Activated CD8-positive, alpha-beta T cell treated with anti-CD3 and anti-CD28 coated beads for 36 hours (primary cell): ENCODE data around the gene JAML. TPM values are rescaled to one million over a fixed set of nuclear protein-coding genes. Genes with fewer than 3 reads are reported as not detected.

Source experiments
- ATAC-seq: fragments of 200-7000 bp; cut with Tn5 transposase; one replicate; pipeline ENCODE4 v1.10.0; 2021; ENCODE audit warnings: mild to moderate bottlenecking, moderate library complexity
- CTCF ChIA-PET: fragments of 350-600 bp; sonication (Branson Sonifier 250); formaldehyde crosslinking; loops from one replicate; lab custom pipeline; 2021; ENCODE audit warnings: antibody characterized with exemption; lab: Charles Lee
- POLR2A ChIA-PET: fragments of 350-600 bp; sonication (Branson Sonifier 250); formaldehyde crosslinking; loops from one replicate; lab custom pipeline; 2021; ENCODE audit warnings: antibody characterized with exemption; lab: Charles Lee
- DNase-seq: peaks from one replicate; pipeline ENCODE4 v3.0.0-alpha.2; 2020
- H3K27ac Mint-ChIP-seq: one replicate; pipeline ENCODE4 v1.8.0; 2021; ENCODE audit warnings: mild to moderate bottlenecking, mixed read lengths
- H3K27me3 Mint-ChIP-seq: one replicate; pipeline ENCODE4 v1.8.0; 2021; ENCODE audit warnings: mixed read lengths
- H3K36me3 Mint-ChIP-seq: one replicate; pipeline ENCODE4 v1.8.0; 2021; ENCODE audit warnings: low read depth, mixed read lengths
- H3K4me1 Mint-ChIP-seq: one replicate; pipeline ENCODE4 v1.8.0; 2021; ENCODE audit warnings: low read depth, mixed read lengths
- H3K4me3 Mint-ChIP-seq: one replicate; pipeline ENCODE4 v1.8.0; 2021; ENCODE audit warnings: mild to moderate bottlenecking, moderate library complexity, mixed read lengths
- H3K9me3 Mint-ChIP-seq: one replicate; pipeline ENCODE4 v1.8.0; 2021; ENCODE audit warnings: mixed read lengths
- intact Hi-C: fragments of 100-400 bp; cut with micrococcal nuclease; formaldehyde crosslinking; loops from one replicate; pipeline ENCODE4 v1.10.0; 2022
- total RNA-seq, 2 experiments: library from RNA; stranded (reverse); gene quantifications; one replicate each; pipeline ENCODE4 v1.2.3, GENCODE V29; 2021
- TF ChIP-seq, protein P1 (sequence below): fragments of 200-600 bp; IDR thresholded peaks from one replicate; pipeline ENCODE4 v1.8.0; 2022; ENCODE audit warnings: antibody characterized with exemption, mild to moderate bottlenecking

JAML gene, protein sequence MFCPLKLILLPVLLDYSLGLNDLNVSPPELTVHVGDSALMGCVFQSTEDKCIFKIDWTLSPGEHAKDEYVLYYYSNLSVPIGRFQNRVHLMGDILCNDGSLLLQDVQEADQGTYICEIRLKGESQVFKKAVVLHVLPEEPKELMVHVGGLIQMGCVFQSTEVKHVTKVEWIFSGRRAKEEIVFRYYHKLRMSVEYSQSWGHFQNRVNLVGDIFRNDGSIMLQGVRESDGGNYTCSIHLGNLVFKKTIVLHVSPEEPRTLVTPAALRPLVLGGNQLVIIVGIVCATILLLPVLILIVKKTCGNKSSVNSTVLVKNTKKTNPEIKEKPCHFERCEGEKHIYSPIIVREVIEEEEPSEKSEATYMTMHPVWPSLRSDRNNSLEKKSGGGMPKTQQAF
- 100 to 1,000 TPM; 236 to 251 TPM for total RNA-seq

DNA sequence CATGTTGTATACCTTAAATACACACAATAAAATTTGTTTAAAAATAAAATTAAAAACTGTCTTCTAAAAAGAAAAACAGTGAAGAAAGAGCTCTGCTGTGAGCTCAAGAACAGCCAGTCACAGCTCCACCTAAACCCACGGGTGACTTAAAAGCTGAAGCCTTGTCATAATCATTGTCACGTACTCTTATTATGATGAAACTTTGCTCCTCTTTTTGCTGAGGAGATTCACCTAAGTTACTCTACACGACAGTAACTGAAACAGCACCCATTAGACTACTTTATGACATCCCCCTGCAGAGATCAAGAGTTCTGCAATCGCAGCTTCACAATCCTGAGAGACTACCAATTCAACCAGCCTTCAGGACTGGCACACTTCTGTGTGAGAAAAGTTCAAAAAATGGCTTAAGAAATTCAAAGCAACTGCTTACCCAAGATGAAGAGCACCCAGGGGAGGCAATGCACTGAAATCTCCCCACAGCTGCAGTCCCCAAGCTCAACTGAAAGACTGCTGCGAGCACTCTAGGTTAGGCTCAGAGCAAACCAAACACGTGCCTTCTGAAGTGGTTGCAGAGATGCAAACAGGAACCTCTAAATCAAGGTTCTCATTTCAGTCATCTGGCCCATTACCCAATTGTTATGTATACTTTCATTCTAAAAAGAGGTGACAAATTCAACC is at the start of gene JAML:
Gene JAML (minus strand): TSS at position 501 of the 678 bp plus-strand sequence. CDS start 10,145 bp downstream, outside the sequence.
- TF ChIP-seq, protein P1, sequence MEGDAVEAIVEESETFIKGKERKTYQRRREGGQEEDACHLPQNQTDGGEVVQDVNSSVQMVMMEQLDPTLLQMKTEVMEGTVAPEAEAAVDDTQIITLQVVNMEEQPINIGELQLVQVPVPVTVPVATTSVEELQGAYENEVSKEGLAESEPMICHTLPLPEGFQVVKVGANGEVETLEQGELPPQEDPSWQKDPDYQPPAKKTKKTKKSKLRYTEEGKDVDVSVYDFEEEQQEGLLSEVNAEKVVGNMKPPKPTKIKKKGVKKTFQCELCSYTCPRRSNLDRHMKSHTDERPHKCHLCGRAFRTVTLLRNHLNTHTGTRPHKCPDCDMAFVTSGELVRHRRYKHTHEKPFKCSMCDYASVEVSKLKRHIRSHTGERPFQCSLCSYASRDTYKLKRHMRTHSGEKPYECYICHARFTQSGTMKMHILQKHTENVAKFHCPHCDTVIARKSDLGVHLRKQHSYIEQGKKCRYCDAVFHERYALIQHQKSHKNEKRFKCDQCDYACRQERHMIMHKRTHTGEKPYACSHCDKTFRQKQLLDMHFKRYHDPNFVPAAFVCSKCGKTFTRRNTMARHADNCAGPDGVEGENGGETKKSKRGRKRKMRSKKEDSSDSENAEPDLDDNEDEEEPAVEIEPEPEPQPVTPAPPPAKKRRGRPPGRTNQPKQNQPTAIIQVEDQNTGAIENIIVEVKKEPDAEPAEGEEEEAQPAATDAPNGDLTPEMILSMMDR, result no peak
- H3K27ac Mint-ChIP-seq, result no peak within 1 kb of the TSS
- H3K4me1 Mint-ChIP-seq, result peaks cover 65% of the 10 kb centered on the region
- H3K4me3 Mint-ChIP-seq, result peak within 1 kb of the TSS; percentile 96
- peaks cover 11% of the 10 kb centered on the region for H3K9me3 Mint-ChIP-seq
- peaks cover 86% of the 10 kb centered on the region for H3K36me3 Mint-ChIP-seq
- ATAC-seq (peak; percentile 61), DNase-seq (peak; percentile 84)
- CTCF ChIA-PET, result interaction anchor here (0.5 to 4.3 kb wide), 16 partner anchors 8 to 129 kb away, joined by 3 to 41 read pairs (median 4); partner anchors contain the start of gene MPZL2
- intact Hi-C loops, result loop anchor here (2.0 kb wide), 1 partner anchor 24 kb away; no protein-coding TSS in a partner anchor
- POLR2A ChIA-PET, result interaction anchor here (0.6 to 19.8 kb wide), 20 partner anchors 9 to 219 kb away, joined by 3 to 364 read pairs (median 10); partner anchors contain the start of genes CD3D, CD3E, MPZL2 and MPZL3
- H3K27me3 Mint-ChIP-seq, result no peaks in the 10 kb centered on the region

DNA sequence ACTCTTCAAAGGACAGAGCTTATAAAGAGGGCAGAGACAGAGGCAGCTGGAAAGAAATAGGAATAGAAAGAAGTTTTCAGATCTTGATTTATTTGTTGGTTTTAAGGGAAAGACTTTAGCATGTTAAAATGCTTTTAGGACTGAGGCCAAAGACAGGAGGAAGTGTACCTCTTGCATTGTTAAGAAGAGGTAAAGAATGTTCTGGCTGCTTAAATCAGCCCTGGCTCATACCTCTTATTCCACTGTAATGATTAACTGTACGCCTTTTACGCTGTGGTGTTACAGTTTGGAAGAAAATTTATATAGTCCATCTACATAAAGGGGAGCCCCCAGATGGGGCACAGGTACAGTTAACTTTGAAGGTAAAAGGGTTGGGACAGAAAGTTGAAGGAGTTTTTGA is 49.4 kb upstream of the JAML start:
- POLR2A ChIA-PET, result no interaction called here
- Mint-ChIP-seq H3K4me1 (peaks cover 38% of the 10 kb centered on the region), H3K27me3 (no peaks in the 10 kb centered on the region), H3K27ac (no peak overlapping the region), H3K36me3 (no peaks in the 10 kb centered on the region), H3K9me3 (no peaks in the 10 kb centered on the region), H3K4me3 (no peak overlapping the region)
- TF ChIP-seq, protein P1, result no peak
- no peak for DNase-seq
- intact Hi-C loops, result no loop called here
- CTCF ChIA-PET, result interaction anchor here (1.0 to 1.8 kb wide), 4 partner anchors 13 to 26 kb away, joined by 3 to 5 read pairs (median 3); no protein-coding TSS in a partner anchor
- no peak for ATAC-seq

- no peaks in the 10 kb centered on the region for H3K9me3 Mint-ChIP-seq
- H3K27me3 Mint-ChIP-seq, result no peaks in the 10 kb centered on the region
- ATAC-seq (no peak), DNase-seq (no peak)
- H3K36me3 Mint-ChIP-seq, result no peaks in the 10 kb centered on the region
- H3K27ac Mint-ChIP-seq, result no peak overlapping the region
- intact Hi-C loops, result no loop called here
- TF ChIP-seq, protein P1, result no peak
- H3K4me1 Mint-ChIP-seq, result peaks cover 30% of the 10 kb centered on the region
- POLR2A ChIA-PET, result interaction anchor here (1.2 kb wide), 1 partner anchor 66 kb away, joined by 3 read pairs; no protein-coding TSS in a partner anchor
- no peak overlapping the region for H3K4me3 Mint-ChIP-seq
- CTCF ChIA-PET, result interaction anchor here (1.2 kb wide), 1 partner anchor 13 kb away, joined by 3 read pairs; no protein-coding TSS in a partner anchor
These were observed 47.2 kb upstream of the JAML start for GRCh38 chr11:118272001-118272400.

DNA sequence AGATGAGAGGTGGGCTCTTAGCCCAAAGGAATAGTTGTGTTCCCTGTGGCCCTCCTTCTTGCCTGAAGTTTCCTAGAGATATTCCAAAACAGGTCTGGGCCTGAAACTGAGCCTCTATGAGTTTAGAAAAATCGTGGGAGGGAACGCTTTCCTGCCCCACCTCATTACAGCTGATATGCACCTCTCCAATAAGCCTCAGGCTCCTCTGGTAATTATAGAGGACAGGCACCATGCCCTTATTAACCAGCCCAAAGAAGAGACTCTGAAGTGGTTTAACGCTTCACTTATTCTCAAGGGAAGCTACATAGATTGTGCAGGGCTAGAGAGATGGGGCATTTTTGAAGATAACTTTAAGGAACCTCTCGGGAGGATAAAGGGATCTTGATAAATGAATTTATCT is 42.7 kb upstream of the JAML start:
- TF ChIP-seq, protein P1, result no peak
- Mint-ChIP-seq H3K27me3 (no peaks in the 10 kb centered on the region), H3K9me3 (no peaks in the 10 kb centered on the region), H3K4me3 (no peak overlapping the region), H3K36me3 (peaks cover 7% of the 10 kb centered on the region), H3K27ac (no peak overlapping the region), H3K4me1 (peaks cover 26% of the 10 kb centered on the region)
- POLR2A ChIA-PET, result interaction anchor here (0.6 to 1.8 kb wide), 3 partner anchors 11 to 51 kb away, joined by 4 to 5 read pairs (median 5); no protein-coding TSS in a partner anchor
- ATAC-seq (no peak), DNase-seq (no peak)
- CTCF ChIA-PET, result interaction anchor here (0.7 to 1.9 kb wide), 6 partner anchors 8 to 69 kb away, joined by 3 to 7 read pairs (median 4); no protein-coding TSS in a partner anchor
- intact Hi-C loops, result no loop called here
